DND-41 (cell line): Measurements from ENCODE around the gene OR51B5.

Experiments used
- ATAC-seq: fragments of 200-7000 bp; cut with Tn5 transposase; 3 replicates; pipeline ENCODE4 v1.9.1; 2021; ENCODE audit warnings: low read depth; ENCODE audit not compliant: insufficient read depth
- DNase-seq: peaks from one replicate; pipeline ENCODE4 v3.0.0-alpha.2; 2020
- H2AFZ ChIP-seq: 2 replicates; pipeline ENCODE4 v1.6.0; 2012; ENCODE audit warnings: low read depth, low read length
- H3K27ac ChIP-seq: 2 replicates; pipeline ENCODE4 v1.5.1; 2012; ENCODE audit warnings: low read length, inconsistent platforms
- H3K27me3 ChIP-seq: fragments of 200-600 bp; sonication (generic); 2 replicates; pipeline ENCODE4 v1.6.0; 2012; ENCODE audit warnings: low read length, mild to moderate bottlenecking, inconsistent platforms; ENCODE audit not compliant: insufficient read depth, poor library complexity
- H3K36me3 ChIP-seq: 2 replicates; pipeline ENCODE4 v1.5.1; 2012; ENCODE audit warnings: low read length, inconsistent platforms; ENCODE audit not compliant: insufficient read depth
- H3K4me1 ChIP-seq: 2 replicates; pipeline ENCODE4 v1.5.1; 2012; ENCODE audit warnings: mild to moderate bottlenecking, low read length; ENCODE audit not compliant: insufficient read depth
- H3K4me2 ChIP-seq: 2 replicates; pipeline ENCODE4 v1.6.0; 2012; ENCODE audit warnings: mild to moderate bottlenecking, moderate library complexity, low read length, inconsistent platforms; ENCODE audit not compliant: insufficient read depth
- H3K4me3 ChIP-seq, 2 experiments: fragments of 200-600 bp in 1 of 2; shearing (Covaris generic) in 1 of 2; 2 replicates each; pipeline ENCODE4 v1.5.1; 2012 to 2016; ENCODE audit warnings: inconsistent platforms in 2 of 2, low read length in 2 of 2, mild to moderate bottlenecking in 2 of 2, low read depth in 1 of 2, moderate library complexity in 1 of 2
- H3K79me2 ChIP-seq: 2 replicates; pipeline ENCODE4 v1.6.0; 2012; ENCODE audit warnings: low read length, inconsistent platforms; ENCODE audit not compliant: insufficient read depth
- H3K9ac ChIP-seq: 2 replicates; pipeline ENCODE4 v1.6.0; 2012; ENCODE audit warnings: low read depth, mild to moderate bottlenecking, inconsistent platforms, low read length, moderate library complexity
- H3K9me3 ChIP-seq: 2 replicates; pipeline ENCODE4 v1.5.1; 2012; ENCODE audit warnings: low read length, moderate library complexity, mild to moderate bottlenecking, inconsistent platforms; ENCODE audit not compliant: insufficient read depth, severe bottlenecking
- H4K20me1 ChIP-seq: 2 replicates; pipeline ENCODE4 v1.6.0; 2012; ENCODE audit warnings: low read length; ENCODE audit not compliant: insufficient read depth
- EZH2 ChIP-seq: IDR thresholded peaks from 3 replicates; pipeline ENCODE4 v1.6.1; 2012; ENCODE audit warnings: borderline replicate concordance, low read depth, mild to moderate bottlenecking, moderate library complexity, low read length, inconsistent platforms; ENCODE audit not compliant: severe bottlenecking
- TF ChIP-seq, protein P1 (sequence below): IDR thresholded peaks from 2 replicates; pipeline ENCODE4 v1.5.1; 2012; ENCODE audit warnings: borderline replicate concordance, low read length, moderate library complexity, mild to moderate bottlenecking; ENCODE audit not compliant: poor library complexity, severe bottlenecking; ENCODE audit errors: extremely low read depth

OR51B5 gene, protein sequence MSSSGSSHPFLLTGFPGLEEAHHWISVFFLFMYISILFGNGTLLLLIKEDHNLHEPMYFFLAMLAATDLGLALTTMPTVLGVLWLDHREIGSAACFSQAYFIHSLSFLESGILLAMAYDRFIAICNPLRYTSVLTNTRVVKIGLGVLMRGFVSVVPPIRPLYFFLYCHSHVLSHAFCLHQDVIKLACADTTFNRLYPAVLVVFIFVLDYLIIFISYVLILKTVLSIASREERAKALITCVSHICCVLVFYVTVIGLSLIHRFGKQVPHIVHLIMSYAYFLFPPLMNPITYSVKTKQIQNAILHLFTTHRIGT

DNA sequence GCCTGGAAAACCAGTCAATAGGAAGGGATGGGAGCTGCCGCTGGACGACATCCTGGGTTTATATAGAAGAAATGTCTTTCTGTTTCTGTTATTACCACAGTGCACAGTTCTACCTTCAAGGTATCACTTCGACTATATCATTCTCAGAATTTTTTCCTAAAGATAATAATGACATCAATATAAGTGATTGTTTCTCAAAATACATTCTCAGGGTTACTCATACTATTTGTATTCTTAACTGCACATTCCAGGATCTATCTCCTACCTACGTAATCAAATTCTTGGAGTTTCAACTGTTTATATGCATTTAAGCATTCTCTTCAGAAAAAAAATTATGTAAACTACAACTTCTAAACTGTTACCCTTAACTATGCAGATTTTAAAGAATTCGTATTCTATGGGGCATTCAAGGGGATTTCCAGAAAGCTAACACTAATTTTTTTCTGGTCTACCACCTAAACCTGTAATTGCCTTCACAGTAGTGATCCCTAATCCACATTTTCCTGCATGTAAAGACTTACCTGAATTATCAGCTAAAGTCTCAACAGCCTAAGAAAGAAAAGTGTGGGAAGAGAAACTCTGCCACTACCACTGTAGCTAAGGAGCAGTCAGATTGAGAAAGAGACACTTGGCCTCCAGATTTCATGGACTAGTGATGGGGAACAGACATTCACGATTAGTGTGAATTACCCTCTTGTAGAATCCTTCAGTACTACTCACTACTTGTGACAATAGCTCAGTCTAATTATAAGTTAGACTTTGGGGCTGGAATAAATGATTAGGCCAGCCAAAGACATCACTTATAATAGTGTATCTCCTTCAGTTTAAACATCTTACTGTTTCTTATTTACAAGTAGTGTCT, at the start of gene OR51B5:
OR51B5 (minus strand) TSS at position 51 of the 862 bp plus-strand sequence; CDS start at position 51, 0 bp downstream.
- no peak within 1 kb of the TSS for H2AFZ ChIP-seq
- TF ChIP-seq, protein P1, sequence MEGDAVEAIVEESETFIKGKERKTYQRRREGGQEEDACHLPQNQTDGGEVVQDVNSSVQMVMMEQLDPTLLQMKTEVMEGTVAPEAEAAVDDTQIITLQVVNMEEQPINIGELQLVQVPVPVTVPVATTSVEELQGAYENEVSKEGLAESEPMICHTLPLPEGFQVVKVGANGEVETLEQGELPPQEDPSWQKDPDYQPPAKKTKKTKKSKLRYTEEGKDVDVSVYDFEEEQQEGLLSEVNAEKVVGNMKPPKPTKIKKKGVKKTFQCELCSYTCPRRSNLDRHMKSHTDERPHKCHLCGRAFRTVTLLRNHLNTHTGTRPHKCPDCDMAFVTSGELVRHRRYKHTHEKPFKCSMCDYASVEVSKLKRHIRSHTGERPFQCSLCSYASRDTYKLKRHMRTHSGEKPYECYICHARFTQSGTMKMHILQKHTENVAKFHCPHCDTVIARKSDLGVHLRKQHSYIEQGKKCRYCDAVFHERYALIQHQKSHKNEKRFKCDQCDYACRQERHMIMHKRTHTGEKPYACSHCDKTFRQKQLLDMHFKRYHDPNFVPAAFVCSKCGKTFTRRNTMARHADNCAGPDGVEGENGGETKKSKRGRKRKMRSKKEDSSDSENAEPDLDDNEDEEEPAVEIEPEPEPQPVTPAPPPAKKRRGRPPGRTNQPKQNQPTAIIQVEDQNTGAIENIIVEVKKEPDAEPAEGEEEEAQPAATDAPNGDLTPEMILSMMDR: no peak
- no peak for TF ChIP-seq EZH2
- ATAC-seq: no peak
- H4K20me1 ChIP-seq: no peaks in the 10 kb centered on the region
- H3K9me3 ChIP-seq: no peaks in the 10 kb centered on the region
- no peak within 1 kb of the TSS for H3K9ac ChIP-seq
- no peaks in the 10 kb centered on the region for H3K36me3 ChIP-seq
- DNase-seq: no peak
- no peaks in the 10 kb centered on the region for H3K79me2 ChIP-seq
- no peak within 1 kb of the TSS for H3K4me3 ChIP-seq
- no peaks in the 10 kb centered on the region for H3K27me3 ChIP-seq
- no peak within 1 kb of the TSS for H3K27ac ChIP-seq
- H3K4me2 ChIP-seq: no peak within 1 kb of the TSS
- H3K4me1 ChIP-seq: no peaks in the 10 kb centered on the region

DNA sequence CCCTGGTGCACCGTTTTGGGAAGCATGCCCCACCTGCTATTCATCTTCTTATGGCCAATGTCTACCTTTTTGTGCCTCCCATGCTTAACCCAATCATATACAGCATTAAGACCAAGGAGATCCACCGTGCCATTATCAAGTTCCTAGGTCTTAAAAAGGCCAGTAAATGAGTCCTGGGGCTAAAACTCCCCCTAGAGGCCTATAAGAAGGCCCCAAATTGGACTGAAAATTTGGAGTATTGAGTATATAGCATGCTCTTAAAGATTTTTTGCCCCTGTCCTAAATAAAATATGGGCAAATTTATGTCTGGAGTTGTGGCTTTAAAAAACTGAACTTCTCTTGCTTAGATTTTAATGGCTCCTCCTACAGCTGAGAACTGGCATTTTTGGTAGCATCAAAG, 46.9 kb upstream of the OR51B5 start:
- TF ChIP-seq, protein P1: no peak
- no peak for TF ChIP-seq EZH2
- no peak overlapping the region for H3K4me3 ChIP-seq
- no peaks in the 10 kb centered on the region for H4K20me1 ChIP-seq
- peaks cover 9% of the 10 kb centered on the region for H3K27me3 ChIP-seq
- H3K9me3 ChIP-seq: no peaks in the 10 kb centered on the region
- no peaks in the 10 kb centered on the region for H3K4me1 ChIP-seq
- no peak overlapping the region for H3K9ac ChIP-seq
- H2AFZ ChIP-seq: no peak overlapping the region
- H3K36me3 ChIP-seq: no peaks in the 10 kb centered on the region
- no peak for ATAC-seq
- H3K27ac ChIP-seq: no peak overlapping the region
- no peaks in the 10 kb centered on the region for H3K79me2 ChIP-seq
- DNase-seq: no peak
- no peak overlapping the region for H3K4me2 ChIP-seq

DNA sequence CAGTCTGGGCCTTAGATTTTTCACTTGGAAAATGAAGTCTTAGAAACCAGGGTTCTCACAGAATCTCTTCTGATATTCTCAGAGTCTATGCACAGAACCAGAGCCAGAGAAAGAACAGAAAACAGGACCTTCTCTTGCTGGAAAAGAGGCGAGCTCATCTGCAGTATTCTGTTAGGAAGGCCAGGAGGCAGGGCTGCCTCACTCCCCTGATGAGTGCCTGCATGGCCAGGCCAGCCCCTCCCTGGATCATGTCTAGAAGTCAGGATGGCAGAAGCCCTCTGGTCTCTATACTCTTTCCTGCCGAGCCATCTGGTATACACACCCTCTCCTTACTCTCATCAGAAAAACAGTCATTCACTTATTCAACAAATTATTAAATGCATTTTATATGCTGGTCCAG, 41.0 kb upstream of the OR51B5 start:
- ATAC-seq (no peak), DNase-seq (no peak)
- Histone ChIP-seq H3K4me3 (no peak overlapping the region), H3K9me3 (no peaks in the 10 kb centered on the region), H3K4me2 (no peak overlapping the region), H4K20me1 (no peaks in the 10 kb centered on the region), H3K27me3 (peaks cover 2% of the 10 kb centered on the region), H3K36me3 (no peaks in the 10 kb centered on the region), H3K27ac (no peak overlapping the region), H3K79me2 (no peaks in the 10 kb centered on the region), H3K4me1 (no peaks in the 10 kb centered on the region), H3K9ac (no peak overlapping the region), H2AFZ (no peak overlapping the region)
- no peak for TF ChIP-seq EZH2
- TF ChIP-seq, protein P1: no peak
